Skeletal muscle satellite cell (primary cell): ENCODE results near the gene KDM4B.

Experiments used
- H3K27me3 ChIP-seq: 2 replicates; pipeline ENCODE4 v1.7.0; 2013; ENCODE audit warnings: low read length; ENCODE audit not compliant: control insufficient read depth, insufficient read depth
- H3K36me3 ChIP-seq: 2 replicates; pipeline ENCODE4 v1.7.0; 2013; ENCODE audit warnings: mild to moderate bottlenecking, control low read depth, low read length; ENCODE audit not compliant: insufficient read depth
- H3K4me1 ChIP-seq: 2 replicates; pipeline ENCODE4 v1.7.0; 2013; ENCODE audit warnings: low read length; ENCODE audit not compliant: control insufficient read depth, insufficient read depth
- H3K4me2 ChIP-seq: 2 replicates; pipeline ENCODE4 v1.7.0; 2013; ENCODE audit warnings: mild to moderate bottlenecking, low read length
- H3K4me3 ChIP-seq: 2 replicates; pipeline ENCODE4 v1.7.0; 2013; ENCODE audit warnings: low read length
- H3K9ac ChIP-seq: 2 replicates; pipeline ENCODE4 v1.7.0; 2013; ENCODE audit warnings: mild to moderate bottlenecking, low read depth, low read length, moderate library complexity
- H3K9me3 ChIP-seq: replicated peaks from 2 replicates; pipeline ENCODE4 v1.7.0; 2013; ENCODE audit warnings: mild to moderate bottlenecking, control low read depth, low read length

KDM4B gene

GRCh38 chr19:5098646-5099045 is 129.7 kb downstream of the KDM4B start:
- Histone ChIP-seq H3K4me1 (peaks cover 11% of the 10 kb centered on the region), H3K27me3 (no peaks in the 10 kb centered on the region), H3K4me2 (no peak overlapping the region), H3K9me3 (peaks cover 13% of the 10 kb centered on the region), H3K36me3 (peaks cover 24% of the 10 kb centered on the region), H3K9ac (no peak overlapping the region), H3K4me3 (no peak overlapping the region)

DNA sequence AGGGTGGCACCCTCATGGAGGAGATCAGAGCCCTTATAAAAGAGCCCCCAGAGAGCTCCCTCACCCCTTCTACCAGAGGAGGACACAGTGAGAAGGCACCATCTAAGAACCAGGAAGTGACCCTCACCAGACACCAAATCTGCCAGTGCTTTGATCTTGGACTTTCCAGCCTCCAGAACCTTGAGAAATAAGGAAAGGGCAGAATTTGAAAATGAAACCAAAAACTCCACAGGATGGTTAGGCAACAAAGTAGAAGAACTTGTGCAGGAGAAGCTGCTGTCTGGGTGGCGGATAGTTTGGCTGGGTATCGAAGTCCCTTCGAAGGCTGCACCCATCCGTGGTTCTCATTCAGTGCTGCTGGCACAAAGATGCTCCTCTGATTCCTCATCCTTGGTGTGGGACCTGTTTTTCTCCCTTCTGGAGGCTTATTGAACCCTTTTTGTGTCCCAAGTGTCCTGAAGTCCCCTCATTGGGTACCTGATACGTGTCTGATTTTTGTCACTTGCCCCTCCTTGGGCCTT is 130.8 kb downstream of the KDM4B start:
- H3K4me2 ChIP-seq: no peak overlapping the region
- no peak overlapping the region for H3K9ac ChIP-seq
- no peak overlapping the region for H3K4me3 ChIP-seq
- H3K27me3 ChIP-seq: no peaks in the 10 kb centered on the region
- H3K36me3 ChIP-seq: peaks cover 27% of the 10 kb centered on the region
- H3K9me3 ChIP-seq: peaks cover 13% of the 10 kb centered on the region
- H3K4me1 ChIP-seq: peaks cover 7% of the 10 kb centered on the region

DNA sequence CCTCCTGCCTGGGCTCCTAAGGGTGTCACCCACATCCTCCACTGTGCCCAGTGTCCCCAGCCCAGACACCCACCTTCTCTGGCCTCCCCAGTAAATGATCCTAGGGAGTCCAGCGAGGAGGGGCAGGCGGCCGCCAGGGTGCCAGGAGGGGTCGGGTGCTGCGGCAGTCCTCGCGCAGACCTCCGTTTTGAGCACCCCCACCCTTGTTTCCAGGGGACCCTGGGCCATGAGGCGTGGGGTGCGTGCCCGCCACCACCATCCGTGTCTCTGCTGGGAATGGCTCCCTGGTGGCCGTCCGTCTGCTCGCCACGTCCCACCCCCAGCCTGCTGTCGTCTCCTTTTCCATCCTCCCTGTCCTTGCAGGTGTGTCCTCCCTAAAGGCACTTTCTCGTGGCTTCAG is 133.0 kb downstream of the KDM4B start:
- Histone ChIP-seq H3K36me3 (peaks cover 35% of the 10 kb centered on the region), H3K9ac (no peak overlapping the region)

DNA sequence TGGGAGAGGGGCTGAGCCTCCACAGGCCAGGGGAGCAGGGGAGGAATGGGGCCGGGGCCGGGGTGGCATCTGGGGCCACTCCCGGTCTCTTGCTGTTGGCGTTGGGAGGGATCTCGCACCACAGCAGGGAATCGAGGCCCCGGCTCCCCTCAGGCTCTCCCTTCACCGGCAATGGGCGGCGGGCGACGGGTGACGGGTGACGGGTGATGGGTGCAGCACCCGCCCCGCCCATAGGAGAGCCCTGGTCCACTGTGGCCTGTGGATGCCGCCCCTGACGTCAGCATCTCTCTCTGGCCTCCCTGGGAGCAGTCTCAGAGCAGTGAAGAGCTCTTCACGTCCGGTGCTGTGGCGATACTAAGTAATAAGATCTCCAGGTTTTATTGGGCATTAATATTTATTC is 133.6 kb downstream of the KDM4B start:
- peaks cover 13% of the 10 kb centered on the region for H3K9me3 ChIP-seq
- no peak overlapping the region for H3K9ac ChIP-seq
- H3K4me3 ChIP-seq: no peak overlapping the region
- peaks cover 31% of the 10 kb centered on the region for H3K36me3 ChIP-seq
- no peaks in the 10 kb centered on the region for H3K27me3 ChIP-seq
- H3K4me1 ChIP-seq: peaks cover 7% of the 10 kb centered on the region
- no peak overlapping the region for H3K4me2 ChIP-seq

More for the DNA sequence above, 133.0 kb downstream of the KDM4B start:
- Histone ChIP-seq H3K4me2 (no peak overlapping the region), H3K4me3 (no peak overlapping the region), H3K9me3 (peaks cover 13% of the 10 kb centered on the region), H3K27me3 (no peaks in the 10 kb centered on the region), H3K4me1 (peaks cover 7% of the 10 kb centered on the region)

DNA sequence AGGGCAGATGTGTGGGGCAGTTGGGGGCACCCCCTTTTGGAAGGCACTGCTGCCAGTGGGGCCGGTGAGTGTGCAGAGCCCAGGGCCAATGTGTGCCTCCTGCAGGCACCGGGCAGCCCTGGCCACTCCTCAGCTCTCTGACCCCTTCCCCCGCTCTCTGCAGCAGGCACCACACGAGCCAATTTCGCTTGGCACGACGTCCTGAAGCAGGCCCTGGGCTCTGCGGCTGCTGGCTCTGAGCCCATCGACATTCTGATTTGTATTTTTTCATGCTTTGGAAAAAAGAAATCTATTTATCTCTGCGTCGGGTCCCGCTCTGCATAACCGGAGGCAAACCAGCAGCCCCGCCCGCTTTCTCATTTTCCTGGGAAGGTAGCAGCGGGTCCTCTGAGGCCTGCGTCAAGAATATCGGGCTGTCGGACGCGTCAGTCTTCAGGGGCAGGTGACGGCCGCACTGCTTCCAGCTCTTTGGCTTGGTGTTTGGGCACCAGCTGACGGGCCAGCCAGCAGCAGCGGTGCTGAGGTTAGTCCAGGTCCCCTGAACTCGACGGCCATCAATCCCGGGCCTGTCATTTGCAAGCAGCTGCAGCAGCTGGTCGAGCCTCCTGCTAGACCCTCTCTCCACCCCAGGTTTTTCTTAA is 134.3 kb downstream of the KDM4B start:
- H3K36me3 ChIP-seq: peaks cover 31% of the 10 kb centered on the region
- H3K9ac ChIP-seq: no peak overlapping the region
- H3K4me1 ChIP-seq: peaks cover 7% of the 10 kb centered on the region
- H3K4me3 ChIP-seq: no peak overlapping the region
- no peaks in the 10 kb centered on the region for H3K27me3 ChIP-seq
- H3K4me2 ChIP-seq: no peak overlapping the region
- H3K9me3 ChIP-seq: peaks cover 13% of the 10 kb centered on the region

GRCh38 chr19:5103812-5104410 is 135.0 kb downstream of the KDM4B start:
- H3K9ac ChIP-seq: no peak overlapping the region
- peaks cover 7% of the 10 kb centered on the region for H3K4me1 ChIP-seq

GRCh38 chr19:5104871-5105351 is 136.0 kb downstream of the KDM4B start:
- H3K36me3 ChIP-seq: peaks cover 22% of the 10 kb centered on the region
- H3K4me1 ChIP-seq: peaks cover 7% of the 10 kb centered on the region
- no peak overlapping the region for H3K4me2 ChIP-seq
- peaks cover 3% of the 10 kb centered on the region for H3K9me3 ChIP-seq
- H3K4me3 ChIP-seq: no peak overlapping the region
- no peak overlapping the region for H3K9ac ChIP-seq
- no peaks in the 10 kb centered on the region for H3K27me3 ChIP-seq

More at GRCh38 chr19:5103812-5104410, 135.0 kb downstream of the KDM4B start:
- H3K4me3 ChIP-seq: no peak overlapping the region
- H3K9me3 ChIP-seq: peaks cover 13% of the 10 kb centered on the region
- no peaks in the 10 kb centered on the region for H3K27me3 ChIP-seq
- no peak overlapping the region for H3K4me2 ChIP-seq
- peaks cover 29% of the 10 kb centered on the region for H3K36me3 ChIP-seq

GRCh38 chr19:5106191-5106726 is 137.3 kb downstream of the KDM4B start:
- Histone ChIP-seq H3K4me3 (no peak overlapping the region), H3K4me1 (peaks cover 7% of the 10 kb centered on the region), H3K9me3 (no peaks in the 10 kb centered on the region), H3K4me2 (no peak overlapping the region), H3K9ac (no peak overlapping the region), H3K36me3 (peaks cover 21% of the 10 kb centered on the region), H3K27me3 (no peaks in the 10 kb centered on the region)

GRCh38 chr19:5106971-5107370 is 138.1 kb downstream of the KDM4B start:
- Histone ChIP-seq H3K4me1 (peaks cover 7% of the 10 kb centered on the region), H3K36me3 (peaks cover 27% of the 10 kb centered on the region), H3K27me3 (no peaks in the 10 kb centered on the region), H3K4me3 (no peak overlapping the region), H3K9me3 (no peaks in the 10 kb centered on the region), H3K4me2 (no peak overlapping the region), H3K9ac (no peak overlapping the region)

DNA sequence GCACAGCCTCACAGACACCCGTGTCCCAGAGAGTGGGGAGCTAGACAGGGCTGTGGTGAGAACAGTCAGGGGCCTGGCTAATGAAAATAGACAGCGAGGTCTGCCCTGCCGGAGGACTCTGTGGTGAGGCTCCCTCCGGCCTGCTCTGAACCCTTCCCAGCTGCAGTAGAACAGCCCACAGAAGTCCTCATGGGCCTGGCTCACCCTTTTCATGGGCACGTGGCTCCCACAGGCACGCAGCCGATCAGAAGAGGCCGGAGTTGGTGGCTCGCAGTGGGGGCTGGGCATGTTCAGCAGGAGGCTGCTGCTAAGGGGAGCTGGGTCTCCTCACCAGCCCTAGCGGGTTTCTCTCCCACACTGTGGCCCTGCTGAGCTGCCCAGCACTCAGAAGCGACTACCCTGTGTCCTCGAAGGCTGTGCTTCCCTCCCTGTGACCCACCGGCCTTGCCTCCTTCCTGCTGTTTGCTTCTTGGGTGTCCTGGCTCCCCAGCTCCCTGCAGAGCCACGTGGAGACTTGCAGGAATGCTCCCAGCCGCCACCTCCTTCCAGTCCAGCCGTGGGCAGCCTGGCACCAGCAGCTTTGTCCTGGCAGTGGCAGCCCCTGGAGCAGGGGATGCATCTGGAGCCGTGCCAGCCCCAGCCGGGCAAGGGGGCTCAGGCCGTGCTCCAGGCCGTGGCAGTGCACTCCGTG is 138.7 kb downstream of the KDM4B start:
- Histone ChIP-seq H3K4me1 (peaks cover 7% of the 10 kb centered on the region), H3K4me2 (no peak overlapping the region), H3K4me3 (no peak overlapping the region), H3K27me3 (no peaks in the 10 kb centered on the region), H3K9ac (no peak overlapping the region), H3K36me3 (peaks cover 33% of the 10 kb centered on the region), H3K9me3 (no peaks in the 10 kb centered on the region)

DNA sequence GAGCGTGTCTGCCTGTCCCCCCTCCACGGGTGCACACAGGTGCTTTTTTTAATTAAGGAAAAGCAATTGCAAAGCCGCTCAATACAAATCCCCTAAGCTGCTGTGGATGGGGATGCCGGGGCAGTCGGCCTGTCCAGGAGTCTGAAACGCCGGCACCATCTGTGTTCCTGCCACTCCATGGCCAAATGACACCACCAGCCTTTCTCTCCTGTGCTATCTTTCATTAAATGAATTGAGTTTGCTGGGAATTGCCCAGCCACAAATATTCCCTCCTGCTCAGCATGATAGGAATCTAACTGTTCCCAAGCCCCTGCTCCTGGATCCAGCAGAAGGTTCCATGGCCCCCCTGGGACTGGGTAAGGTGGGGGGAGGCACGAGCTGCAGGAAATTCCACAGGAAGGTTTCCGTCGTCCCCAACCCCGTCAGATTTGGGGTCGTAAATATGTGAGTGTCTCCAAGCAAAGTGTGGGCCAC is 139.2 kb downstream of the KDM4B start:
- no peaks in the 10 kb centered on the region for H3K9me3 ChIP-seq
- no peak overlapping the region for H3K4me3 ChIP-seq
- no peak overlapping the region for H3K9ac ChIP-seq
- no peak overlapping the region for H3K4me2 ChIP-seq
- H3K27me3 ChIP-seq: no peaks in the 10 kb centered on the region
- peaks cover 2% of the 10 kb centered on the region for H3K4me1 ChIP-seq
- peaks cover 36% of the 10 kb centered on the region for H3K36me3 ChIP-seq
